Endodermal cell (in vitro differentiated cells): ENCODE results near the gene MYCN. TPM values are rescaled to one million over a fixed set of nuclear protein-coding genes. Genes with fewer than 3 reads are reported as not detected.

ENCODE experiments used
- DNase-seq: peaks from one replicate; pipeline ENCODE4 v3.0.0-alpha.2; 2017
- H3K27ac ChIP-seq: 2 replicates; pipeline ENCODE4 v1.5.1; 2013; ENCODE audit warnings: mild to moderate bottlenecking, low read depth, low read length, moderate library complexity
- H3K27me3 ChIP-seq: 2 replicates; pipeline ENCODE4 v1.6.1; 2013; ENCODE audit warnings: mild to moderate bottlenecking, low read length, moderate library complexity; ENCODE audit not compliant: insufficient read depth, control insufficient read depth, poor library complexity, severe bottlenecking
- H3K36me3 ChIP-seq: 2 replicates; pipeline ENCODE4 v1.7.0; 2013; ENCODE audit warnings: mild to moderate bottlenecking, low read length, moderate library complexity; ENCODE audit not compliant: control insufficient read depth, insufficient read depth
- H3K4me1 ChIP-seq: one replicate; pipeline ENCODE4 v1.7.0; 2013; ENCODE audit warnings: low read length; ENCODE audit not compliant: control insufficient read depth, insufficient read depth
- H3K4me3 ChIP-seq: 2 replicates; pipeline ENCODE4 v1.5.1; 2013; ENCODE audit warnings: mild to moderate bottlenecking, low read length, moderate library complexity
- H3K9ac ChIP-seq: 2 replicates; pipeline ENCODE4 v1.6.1; 2013; ENCODE audit warnings: mild to moderate bottlenecking, low read length, moderate library complexity; ENCODE audit not compliant: poor library complexity, severe bottlenecking; ENCODE audit errors: extremely low read depth
- H3K9me3 ChIP-seq: 2 replicates; pipeline ENCODE4 v1.6.1; 2013; ENCODE audit warnings: mild to moderate bottlenecking, low read length, moderate library complexity; ENCODE audit not compliant: control insufficient read depth
- H3K27ac Mint-ChIP-seq: 2 replicates; pipeline ENCODE4 v1.8.0; 2020; ENCODE audit warnings: mixed read lengths
- H3K27me3 Mint-ChIP-seq: 2 replicates; pipeline ENCODE4 v1.8.0; 2021; ENCODE audit warnings: mild to moderate bottlenecking, mixed read lengths; ENCODE audit not compliant: insufficient read depth
- H3K36me3 Mint-ChIP-seq: 2 replicates; pipeline ENCODE4 v1.8.0; 2020; ENCODE audit warnings: low read depth, mixed read lengths
- H3K4me1 Mint-ChIP-seq: 2 replicates; pipeline ENCODE4 v1.8.0; 2020; ENCODE audit warnings: mixed read lengths
- H3K4me3 Mint-ChIP-seq: 2 replicates; pipeline ENCODE4 v1.8.0; 2020; ENCODE audit warnings: mild to moderate bottlenecking, moderate library complexity, mixed read lengths
- H3K9me3 Mint-ChIP-seq: 2 replicates; pipeline ENCODE4 v1.8.0; 2020; ENCODE audit warnings: mild to moderate bottlenecking, mixed read lengths
- WGBS, 2 experiments: methylation state at CpG; one replicate each; pipeline versions ENCODE4 v1.1.5 to v1.1.7; 2013; ENCODE audit warnings: missing lambda C conversion rate in 2 of 2, mixed read lengths in 1 of 2; ENCODE audit not compliant: insufficient coverage in 1 of 2, insufficient read length in 1 of 2; 5-methylcytosine and 5-hydroxymethylcytosine counted together
- total RNA-seq, 2 donors: library from RNA; stranded (reverse); fragmentation: NEBNext Ultra II Directional in 1 of 2; extraction: Animal tissue kit (Norgen Biotek cat#: 25700) in 1 of 2; gene quantifications; 2 replicates in 1 of 2; 3 replicates in 1 of 2; pipeline ENCODE4 v1.2.1, GENCODE V29; 2021
- TF ChIP-seq, protein P1 (sequence below): fragments of 200-600 bp; sonication (generic); conservative IDR thresholded peaks from 2 replicates; pipeline ENCODE4 v1.5.0; 2021; ENCODE audit warnings: antibody characterized with exemption, mild to moderate bottlenecking

Gene MYCN
- total RNA-seq, 2 donors from 2014 or later = 36.8 to 52.3 TPM

DNA sequence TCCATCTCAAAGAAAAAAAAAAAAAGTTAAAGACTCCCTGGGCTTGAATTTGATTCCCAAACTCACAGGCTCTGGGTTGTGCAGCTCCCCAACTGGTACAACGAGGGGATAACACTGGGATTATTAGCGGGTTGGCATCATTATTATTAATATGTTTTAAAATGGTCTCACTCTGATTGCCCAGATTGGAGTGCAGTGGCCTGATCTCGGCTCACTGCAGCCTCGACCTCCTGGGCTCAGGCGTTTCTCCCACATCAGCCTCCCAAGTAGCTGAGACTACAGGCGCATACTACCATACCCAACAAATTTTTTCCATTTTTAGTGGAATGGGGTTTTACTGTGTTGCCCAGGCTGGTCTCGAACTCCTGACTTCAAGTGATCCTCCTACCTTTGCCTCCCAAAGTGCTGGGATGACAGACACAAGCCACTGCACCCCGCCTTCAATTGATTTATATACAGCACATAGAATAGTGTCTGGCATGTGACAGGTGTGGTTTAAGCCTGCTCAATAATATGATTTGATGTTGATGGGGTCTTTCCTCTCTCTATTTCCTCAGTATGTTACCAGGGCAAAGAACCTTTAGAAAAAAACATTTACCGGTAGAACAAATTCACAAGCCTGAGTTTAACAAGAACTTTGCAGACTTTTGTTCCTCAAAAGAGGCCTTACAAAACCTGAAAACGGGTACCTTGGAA is 12.2 kb downstream of the MYCN start:
- peaks cover 2% of the 10 kb centered on the region for H3K27me3 Mint-ChIP-seq
- DNase-seq = no peak
- H3K4me1 ChIP-seq = no peaks in the 10 kb centered on the region
- TF ChIP-seq, protein P1, sequence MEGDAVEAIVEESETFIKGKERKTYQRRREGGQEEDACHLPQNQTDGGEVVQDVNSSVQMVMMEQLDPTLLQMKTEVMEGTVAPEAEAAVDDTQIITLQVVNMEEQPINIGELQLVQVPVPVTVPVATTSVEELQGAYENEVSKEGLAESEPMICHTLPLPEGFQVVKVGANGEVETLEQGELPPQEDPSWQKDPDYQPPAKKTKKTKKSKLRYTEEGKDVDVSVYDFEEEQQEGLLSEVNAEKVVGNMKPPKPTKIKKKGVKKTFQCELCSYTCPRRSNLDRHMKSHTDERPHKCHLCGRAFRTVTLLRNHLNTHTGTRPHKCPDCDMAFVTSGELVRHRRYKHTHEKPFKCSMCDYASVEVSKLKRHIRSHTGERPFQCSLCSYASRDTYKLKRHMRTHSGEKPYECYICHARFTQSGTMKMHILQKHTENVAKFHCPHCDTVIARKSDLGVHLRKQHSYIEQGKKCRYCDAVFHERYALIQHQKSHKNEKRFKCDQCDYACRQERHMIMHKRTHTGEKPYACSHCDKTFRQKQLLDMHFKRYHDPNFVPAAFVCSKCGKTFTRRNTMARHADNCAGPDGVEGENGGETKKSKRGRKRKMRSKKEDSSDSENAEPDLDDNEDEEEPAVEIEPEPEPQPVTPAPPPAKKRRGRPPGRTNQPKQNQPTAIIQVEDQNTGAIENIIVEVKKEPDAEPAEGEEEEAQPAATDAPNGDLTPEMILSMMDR = no peak
- H3K9ac ChIP-seq = no peak overlapping the region
- no peak overlapping the region for H3K4me3 Mint-ChIP-seq
- no peak overlapping the region for H3K4me3 ChIP-seq
- no peak overlapping the region for H3K27ac Mint-ChIP-seq
- H3K9me3 ChIP-seq = no peaks in the 10 kb centered on the region
- H3K27ac ChIP-seq = no peak overlapping the region
- H3K9me3 Mint-ChIP-seq = no peaks in the 10 kb centered on the region
- H3K27me3 ChIP-seq = no peaks in the 10 kb centered on the region
- 85 to 92% methylated on average over 4 to 10 of the region's 10 CpGs for WGBS, 2 experiments
- H3K4me1 Mint-ChIP-seq = peaks cover 8% of the 10 kb centered on the region
- peaks cover 10% of the 10 kb centered on the region for H3K36me3 Mint-ChIP-seq
- H3K36me3 ChIP-seq = peaks cover 6% of the 10 kb centered on the region

DNA sequence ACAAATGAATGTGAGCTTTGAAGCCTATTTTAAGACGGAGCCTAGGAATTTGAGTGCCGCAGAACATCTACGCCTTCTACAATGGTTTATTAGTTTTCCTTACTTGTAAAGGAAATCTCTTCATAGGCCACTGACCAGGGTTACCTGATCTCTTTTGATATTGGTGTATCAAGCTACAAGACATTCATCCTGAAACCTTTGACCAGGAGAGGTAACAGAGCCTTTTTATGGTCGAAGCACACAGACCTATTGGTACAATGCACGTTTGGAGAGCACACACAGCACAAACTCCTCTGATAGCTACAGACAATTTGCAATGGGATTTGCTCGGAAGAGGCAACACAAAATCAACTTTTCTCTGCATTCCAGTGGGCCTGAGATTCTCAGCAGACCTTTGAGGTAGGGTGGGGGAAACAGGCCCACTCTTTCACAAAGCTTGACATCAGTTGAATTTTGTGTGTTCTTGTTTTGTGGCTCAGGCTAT is 12.8 kb downstream of the MYCN start:
- TF ChIP-seq, protein P1 = no peak
- WGBS, 2 experiments = 61 to 88% methylated on average over 2 to 6 of the region's 6 CpGs
- Mint-ChIP-seq H3K4me1 (peaks cover 10% of the 10 kb centered on the region), H3K9me3 (no peaks in the 10 kb centered on the region), H3K36me3 (peaks cover 5% of the 10 kb centered on the region), H3K4me3 (no peak overlapping the region), H3K27ac (no peak overlapping the region), H3K27me3 (peaks cover 2% of the 10 kb centered on the region)
- Histone ChIP-seq H3K36me3 (peaks cover 4% of the 10 kb centered on the region), H3K27me3 (no peaks in the 10 kb centered on the region), H3K9ac (no peak overlapping the region), H3K4me3 (no peak overlapping the region), H3K27ac (no peak overlapping the region), H3K9me3 (no peaks in the 10 kb centered on the region), H3K4me1 (no peaks in the 10 kb centered on the region)
- DNase-seq = no peak

DNA sequence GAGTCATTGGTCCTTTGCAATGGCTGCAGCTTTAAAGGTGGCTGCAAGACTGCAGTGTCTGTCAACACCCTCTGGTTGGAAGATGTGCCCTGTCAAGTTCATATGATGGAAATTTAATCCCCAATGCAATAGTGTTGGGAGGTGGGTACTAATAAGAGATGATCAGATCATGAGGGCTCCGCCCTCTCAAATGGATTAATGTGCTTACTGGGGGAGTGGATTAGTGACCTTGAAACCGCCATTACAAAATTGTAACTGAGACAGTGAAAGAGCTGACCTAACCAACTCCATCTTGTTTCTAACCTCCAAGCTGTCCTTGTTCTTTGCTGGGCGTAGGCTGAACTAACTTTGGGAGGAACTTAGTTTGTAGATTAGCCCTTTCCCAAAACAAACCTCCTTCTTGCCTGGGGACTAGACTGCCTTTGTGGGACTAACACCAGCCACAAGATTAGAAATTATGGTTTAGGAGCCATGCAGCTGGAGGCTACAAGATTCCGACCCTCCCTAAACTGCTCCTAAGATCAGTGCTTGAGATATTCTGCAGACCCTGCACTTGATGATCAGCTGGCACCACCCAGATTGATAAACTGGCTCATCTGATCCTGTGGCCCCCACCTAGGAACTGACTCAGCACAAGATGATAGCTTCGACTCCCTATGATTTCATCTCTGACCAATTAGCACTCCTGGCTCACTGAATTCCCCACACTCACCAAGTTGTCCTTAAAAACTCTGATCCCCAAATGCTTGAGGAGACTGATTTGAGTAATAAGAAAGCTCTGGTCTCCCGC is 13.7 kb downstream of the MYCN start:
- Histone ChIP-seq H3K27ac (no peak overlapping the region), H3K27me3 (no peaks in the 10 kb centered on the region), H3K9me3 (no peaks in the 10 kb centered on the region), H3K9ac (no peak overlapping the region), H3K4me1 (no peaks in the 10 kb centered on the region), H3K36me3 (no peaks in the 10 kb centered on the region), H3K4me3 (no peak overlapping the region)
- Mint-ChIP-seq H3K4me1 (peaks cover 13% of the 10 kb centered on the region), H3K27ac (no peak overlapping the region), H3K27me3 (peaks cover 2% of the 10 kb centered on the region), H3K36me3 (no peaks in the 10 kb centered on the region), H3K9me3 (no peaks in the 10 kb centered on the region), H3K4me3 (no peak overlapping the region)
- TF ChIP-seq, protein P1 = no peak
- no peak for DNase-seq
- 89 to 92% methylated on average over 3 to 6 of the region's 6 CpGs for WGBS, 2 experiments
